GM12878 (cell line): ENCODE measurements around the gene TRMO. TPM values are rescaled to one million over a fixed set of nuclear protein-coding genes. Genes with fewer than 3 reads are reported as not detected.
A peak's percentile ranks its signal among the peaks of the same experiment; 100 is the strongest.

Source experiments
- ATAC-seq: fragments of 200-7000 bp; cut with Tn5 transposase; 3 replicates; pipeline ENCODE4 v1.9.1; 2020; ENCODE audit warnings: mild to moderate bottlenecking, moderate library complexity
- BruUV-seq: library from RNA; stranded (reverse); fragments of 400-500 nt; replicated peaks from 2 replicates; lab custom pipeline; 2021; lab: Mats Ljungman, UMichigan
- CTCF ChIA-PET: fragments of 300-600 bp; sonication (Branson Sonifier 250); formaldehyde crosslinking; extraction: SDS; loops from one replicate; lab custom pipeline; 2021; ENCODE audit warnings: inconsistent platforms; lab: Yijun Ruan, JAX
- POLR2A ChIA-PET: fragments of 350-600 bp; formaldehyde crosslinking; extraction: SDS; loops from one replicate; lab custom pipeline; 2021; ENCODE audit warnings: inconsistent platforms; lab: Charles Lee
- RAD21 ChIA-PET: fragments of 300-600 bp; sonication (Branson Sonifier 250); formaldehyde crosslinking; loops from one replicate; lab custom pipeline; 2023; ENCODE audit warnings: antibody characterized with exemption; ENCODE audit not compliant: unreplicated experiment; lab: Charles Lee
- SMC1A ChIA-PET: fragments of 300-600 bp; sonication (Branson Sonifier 250); formaldehyde crosslinking; loops from one replicate; lab custom pipeline; 2023; ENCODE audit not compliant: unreplicated experiment, uncharacterized antibody; lab: Charles Lee
- DNase-seq: peaks from one replicate; pipeline ENCODE4 v3.0.0-alpha.2; 2011; ENCODE audit warnings: low read depth, low spot score
- FAIRE-seq: peaks from 3 replicates; lab custom pipeline; 2011; peaks lifted over from hg19 to GRCh38; lab: Jason Lieb, UNC
- H2AFZ ChIP-seq: 2 replicates; pipeline ENCODE4 v1.6.0; 2011; ENCODE audit warnings: low read depth, low read length, control low read depth; ENCODE audit not compliant: control insufficient read depth
- H3K27ac ChIP-seq: 2 replicates; pipeline ENCODE4 v1.5.1; 2011; ENCODE audit warnings: control low read depth; ENCODE audit not compliant: control insufficient read depth, insufficient read depth
- H3K27me3 ChIP-seq, 2 experiments: replicated peaks in 1 of 2; 2 replicates each; pipeline versions ENCODE4 v1.6.0 to v1.6.1; 2011; ENCODE audit warnings: low read length in 1 of 2; ENCODE audit not compliant: control insufficient read depth in 2 of 2, insufficient read depth in 2 of 2
- H3K36me3 ChIP-seq, 2 experiments: 2 replicates each; pipeline ENCODE4 v1.5.1; 2011; ENCODE audit warnings: low read length in 1 of 2; ENCODE audit not compliant: control insufficient read depth in 2 of 2, insufficient read depth in 2 of 2
- H3K4me1 ChIP-seq: 2 replicates; pipeline ENCODE4 v1.6.1; 2011; ENCODE audit warnings: mild to moderate bottlenecking, low read length, moderate library complexity, mixed read lengths; ENCODE audit not compliant: control insufficient read depth, insufficient read depth
- H3K4me2 ChIP-seq: 2 replicates; pipeline ENCODE4 v1.6.0; 2011; ENCODE audit warnings: control low read depth; ENCODE audit not compliant: control insufficient read depth, insufficient read depth
- H3K4me3 ChIP-seq: fragments of 200-600 bp; sonication (generic); 2 replicates; pipeline ENCODE4 v1.5.1; 2016
- H3K79me2 ChIP-seq: 2 replicates; pipeline ENCODE4 v1.6.0; 2011; ENCODE audit warnings: low read length; ENCODE audit not compliant: control insufficient read depth, insufficient read depth
- H3K9ac ChIP-seq: 2 replicates; pipeline ENCODE4 v1.8.0; 2011; ENCODE audit warnings: low read length, control low read depth, mixed read lengths; ENCODE audit not compliant: control insufficient read depth, insufficient read depth
- H3K9me3 ChIP-seq: replicated peaks from 3 replicates; pipeline ENCODE4 v1.5.1; 2011; ENCODE audit warnings: mild to moderate bottlenecking, low read length; ENCODE audit not compliant: control insufficient read depth, insufficient read depth
- H4K20me1 ChIP-seq: 2 replicates; pipeline ENCODE4 v1.6.0; 2011; ENCODE audit not compliant: control insufficient read depth, insufficient read depth
- CBX5 ChIP-seq: sonication (generic); IDR thresholded peaks from 2 replicates; pipeline ENCODE4 v1.6.1; 2016; ENCODE audit warnings: low read depth, moderate library complexity, mild to moderate bottlenecking, inconsistent platforms
- CEBPB ChIP-seq, 2 experiments: fragments of 150-350 bp in 1 of 2; IDR thresholded peaks; 2 replicates each; pipeline ENCODE4 v1.6.1; 2012 to 2014; ENCODE audit warnings: low read depth in 2 of 2, low read length in 2 of 2, borderline replicate concordance in 1 of 2, inconsistent platforms in 1 of 2
- E2F8 ChIP-seq: fragments of 450-650 bp; IDR thresholded peaks from 2 replicates; pipeline ENCODE4 v1.6.1; 2018; ENCODE audit warnings: mild to moderate bottlenecking, low read depth, moderate library complexity; ENCODE audit not compliant: partially characterized antibody
- EP300 ChIP-seq, 2 experiments: fragments of 150-350 bp in 1 of 2; IDR thresholded peaks; 2 replicates each; pipeline ENCODE4 v1.6.1; 2011 to 2012; ENCODE audit warnings: low read depth in 2 of 2, low read length in 2 of 2, borderline replicate concordance in 1 of 2, improper control_type of control experiment in 1 of 2, inconsistent platforms in 1 of 2; ENCODE audit not compliant: control insufficient read depth in 1 of 2
- HDAC2 ChIP-seq: fragments of 200-600 bp; sonication (generic); IDR thresholded peaks from 2 replicates; pipeline ENCODE4 v1.6.1; 2017
- LARP7 ChIP-seq: fragments of 450-650 bp; IDR thresholded peaks from 2 replicates; pipeline ENCODE4 v1.6.1; 2017; ENCODE audit warnings: mild to moderate bottlenecking
- NFXL1 ChIP-seq: fragments of 450-650 bp; IDR thresholded peaks from 2 replicates; pipeline ENCODE4 v1.6.1; 2017; ENCODE audit warnings: antibody characterized with exemption, mild to moderate bottlenecking, borderline replicate concordance
- NFYB ChIP-seq: IDR thresholded peaks from 2 replicates; pipeline ENCODE4 v1.6.1; 2011; ENCODE audit warnings: low read depth, mild to moderate bottlenecking, low read length, improper control_type of control experiment, moderate library complexity; ENCODE audit not compliant: insufficient read depth
- RUNX3 ChIP-seq: IDR thresholded peaks from 2 replicates; pipeline ENCODE4 v1.6.1; 2012; ENCODE audit warnings: low read length, inconsistent platforms
- TARDBP ChIP-seq: IDR thresholded peaks from 2 replicates; pipeline ENCODE4 v1.6.1; 2016; ENCODE audit warnings: borderline replicate concordance
- WGBS: methylation state at CpG from one replicate; pipeline ENCODE4 v1.1.6; 2016; ENCODE audit warnings: low lambda C conversion rate; ENCODE audit not compliant: insufficient replicate concordance, insufficient coverage; ENCODE audit errors: missing lambda C conversion rate; 5-methylcytosine and 5-hydroxymethylcytosine counted together
- in situ Hi-C: fragments of 300-500 bp; cut with MboI; formaldehyde crosslinking; loops from 9 replicates; pipeline ENCODE4 v1.14.3; 2018; ENCODE audit warnings: mixed read lengths
- intact Hi-C: fragments of 100-400 bp; cut with micrococcal nuclease; formaldehyde crosslinking; loops from one replicate; pipeline ENCODE4 v1.14.2; 2022; ENCODE audit not compliant: unreplicated experiment
- polyA plus RNA-seq, 11 experiments: library from polyadenylated mRNA; depleted of rRNA in 4 of 11; unstranded in 6 of 11; stranded (reverse) in 5 of 11; fragments of >200 nt; fragmentation: Nextera tagmentation in 4 of 11; fragmentation: Illumina TruSeq in 1 of 11; extraction: Ambion mirVana in 4 of 11; extraction: Trizol in 1 of 11; gene quantifications; 1 replicate in 1 of 11; 2 replicates in 10 of 11; pipeline versions ENCODE4 v1.2.1 to v1.2.3, GENCODE V29; 2011 to 2016; ENCODE audit warnings: inconsistent platforms in 2 of 11, missing spikeins in 2 of 11, low read depth in 1 of 11
- total RNA-seq, 4 experiments: library from RNA; depleted of rRNA in 3 of 4; stranded (reverse); fragments of >200 nt in 3 of 4; fragmentation: Illumina TruSeq in 1 of 4; extraction: Trizol in 1 of 4; gene quantifications; 2 replicates each; pipeline versions ENCODE4 v1.2.1 to v1.2.3, GENCODE V29; 2013 to 2021

Gene TRMO
- total and polyA plus RNA-seq, 10 of the 15 experiments (the other 5 are each of a cell fraction or from before 2014, with no cell fraction given): 5.8 to 23.6 (median 15.3) TPM

- H3K4me3 ChIP-seq: no peak within 1 kb of the TSS
- ATAC-seq (peak; percentile 84), FAIRE-seq (peak; percentile 7)
- CTCF ChIA-PET: interaction anchor here (0.9 kb wide), 1 partner anchor 291 kb away, joined by 3 read pairs; no protein-coding TSS in a partner anchor
- intact Hi-C loops: no loop called here
- POLR2A ChIA-PET: interaction anchor here (0.9 kb wide), 1 partner anchor 43 kb away, joined by 4 read pairs; no protein-coding TSS in a partner anchor
- SMC1A ChIA-PET: interaction anchor here (0.6 to 0.9 kb wide), 2 partner anchors 25 to 268 kb away, joined by 3 to 4 read pairs; no protein-coding TSS in a partner anchor
- H4K20me1 ChIP-seq: no peaks in the 10 kb centered on the region
- in situ Hi-C loops: no loop called here
- TF ChIP-seq CEBPB (IDR thresholded peaks at IDR 0.05; ENCODE audit: borderline replicate concordance in 1 of 2, low read depth in 2 of 2, low read length in 2 of 2) (no peak), EP300 (IDR thresholded peaks at IDR 0.05; ENCODE audit: borderline replicate concordance in 1 of 2, control insufficient read depth in 1 of 2, low read depth in 2 of 2, low read length in 2 of 2) (0 out of 4 replicates have a peak, but pooled peaks of 1 of the 2 experiments have one; percentile 9), RUNX3 (peak; percentile 51)
- TF ChIP-seq, all 136 proteins: peak for 2
- Histone ChIP-seq H3K4me2 (peak within 1 kb of the TSS; percentile 54; the same call in 1 of the 2 replicates), H3K27me3 (no peaks in the 10 kb centered on the region), H3K36me3 (no peaks in the 10 kb centered on the region), H3K9me3 (no peaks in the 10 kb centered on the region), H3K9ac (no peak within 1 kb of the TSS), H3K4me1 (peaks cover 7% of the 10 kb centered on the region; the same call in 1 of the 2 replicates), H2AFZ (peak within 1 kb of the TSS; percentile 89), H3K79me2 (no peaks in the 10 kb centered on the region), H3K27ac (no peak within 1 kb of the TSS)
- no TSS peak for BruUV-seq
- WGBS: 0% methylated on average over 3 of the region's 3 CpGs
- DNase-seq: peak; percentile 28
- RAD21 ChIA-PET: interaction anchor here (0.7 kb wide), 1 partner anchor 12 kb away, joined by 3 read pairs; no protein-coding TSS in a partner anchor
Measured at GRCh38 chr9:97938081-97938644, 15.9 kb upstream of the TRMO start, which contains the start of gene HEMGN. Gene HEMGN, minus strand, starts transcription at chr9:97938172. Its CDS starts 36 bp downstream, at chr9:97938136.

GRCh38 chr9:97936998-97937397 is 14.7 kb upstream of the TRMO start:
- Histone ChIP-seq H3K9ac (no peak overlapping the region), H2AFZ (no peak overlapping the region), H3K27ac (no peak overlapping the region), H3K27me3 (no peaks in the 10 kb centered on the region), H3K4me2 (no peak overlapping the region), H3K36me3 (no peaks in the 10 kb centered on the region), H4K20me1 (no peaks in the 10 kb centered on the region), H3K9me3 (no peaks in the 10 kb centered on the region), H3K4me3 (no peak overlapping the region), H3K79me2 (no peaks in the 10 kb centered on the region), H3K4me1 (peaks cover 7% of the 10 kb centered on the region; the same call in 1 of the 2 replicates)
- ChIA-PET POLR2A (no interaction called here), RAD21 (no interaction called here), SMC1A (interaction anchor here (0.7 to 2.3 kb wide), 3 partner anchors 11 to 14 kb away, joined by 3 to 9 read pairs (median 6); no protein-coding TSS in a partner anchor), CTCF (interaction anchor here (3.0 kb wide), 1 partner anchor 14 kb away, joined by 21 read pairs; the partner anchor contains the start of gene TRMO)
- intact Hi-C loops: no loop called here
- no TSS peak for BruUV-seq
- FAIRE-seq (no peak), DNase-seq (no peak), ATAC-seq (no peak)
- in situ Hi-C loops: no loop called here
- no peak for TF ChIP-seq TARDBP
- TF ChIP-seq NFXL1: no peak
- no peak for TF ChIP-seq NFYB
- TF ChIP-seq CBX5: no peak
- TF ChIP-seq HDAC2: no peak
- TF ChIP-seq LARP7: no peak
- no peak for TF ChIP-seq E2F8
